C4-2B (cell line): Measurements from ENCODE around the gene CLDN9.

ENCODE experiments used
- H3K27ac ChIP-seq: fragments of 450-650 bp; 2 replicates; pipeline ENCODE4 v1.5.1; 2017
- CTCF ChIP-seq: fragments of 450-650 bp; conservative IDR thresholded peaks from 2 replicates; pipeline ENCODE4 v1.5.1; 2017; ENCODE audit warnings: mild to moderate bottlenecking
- ZFX ChIP-seq: fragments of 450-650 bp; IDR thresholded peaks from 2 replicates; pipeline ENCODE4 v1.6.1; 2017

Gene CLDN9

GRCh38 chr16:3023669-3024478 is 11.2 kb downstream of the CLDN9 start, which contains the start of the genes HCFC1R1 and THOC6:
Gene HCFC1R1, minus strand, starts transcription at chr16:3023942. Its CDS starts 1 bp downstream, at chr16:3023941.
Gene THOC6, plus strand, starts transcription at chr16:3024035. Its CDS starts 292 bp downstream, at chr16:3024327.
- no peak for TF ChIP-seq CTCF
- peak; percentile 33; the same call in 1 of the 2 replicates for TF ChIP-seq ZFX
- peak within 1 kb of the TSS; percentile 85 for H3K27ac ChIP-seq

DNA sequence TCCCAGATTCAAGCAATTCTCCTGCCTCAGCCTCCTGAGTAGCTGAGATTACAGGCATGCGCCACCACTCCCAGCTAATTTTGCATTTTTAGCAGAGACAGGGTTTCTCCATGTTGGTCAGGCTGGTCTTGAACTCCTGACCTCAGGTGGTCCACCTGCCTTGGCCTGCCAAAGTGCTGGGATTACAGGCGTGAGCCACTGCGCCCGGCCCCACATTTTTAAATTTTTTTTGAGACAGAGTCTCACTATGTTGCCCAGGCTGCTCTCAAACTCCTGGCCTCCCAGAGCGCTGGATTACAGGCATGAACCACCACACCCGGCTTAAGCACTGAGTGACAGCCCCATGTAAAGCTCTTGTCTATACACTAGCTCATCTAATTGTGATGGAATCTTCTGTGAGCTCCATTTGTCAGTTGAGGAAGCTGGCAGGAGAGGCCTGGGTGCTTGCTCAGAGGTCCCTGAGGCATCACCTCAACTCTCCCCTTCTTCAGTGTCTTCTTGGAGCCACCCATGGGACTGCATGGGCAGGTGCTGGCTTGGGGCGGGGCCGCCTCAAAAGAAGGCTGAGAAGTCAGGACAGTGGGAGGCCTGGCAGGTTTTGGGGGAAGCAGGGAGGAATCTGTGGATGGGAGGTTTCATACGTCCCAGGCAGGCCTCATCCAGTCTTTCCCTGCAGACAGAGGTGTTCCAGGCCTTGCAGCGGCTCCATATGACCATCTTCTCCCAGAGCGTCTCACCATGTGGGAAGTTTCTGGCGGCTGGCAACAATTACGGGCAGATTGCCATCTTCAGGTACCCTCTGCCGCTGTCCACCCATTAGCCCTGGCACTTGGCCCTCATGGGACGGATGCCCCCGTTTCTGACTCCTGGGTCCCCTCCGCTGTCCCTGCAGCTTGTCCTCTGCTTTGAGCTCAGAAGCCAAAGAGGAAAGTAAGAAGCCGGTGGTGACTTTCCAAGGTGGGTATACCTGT is 12.6 kb downstream of the CLDN9 start:
- TF ChIP-seq CTCF = no peak
- no peak for TF ChIP-seq ZFX
- no peak overlapping the region; the same call in 1 of the 2 replicates for H3K27ac ChIP-seq

DNA sequence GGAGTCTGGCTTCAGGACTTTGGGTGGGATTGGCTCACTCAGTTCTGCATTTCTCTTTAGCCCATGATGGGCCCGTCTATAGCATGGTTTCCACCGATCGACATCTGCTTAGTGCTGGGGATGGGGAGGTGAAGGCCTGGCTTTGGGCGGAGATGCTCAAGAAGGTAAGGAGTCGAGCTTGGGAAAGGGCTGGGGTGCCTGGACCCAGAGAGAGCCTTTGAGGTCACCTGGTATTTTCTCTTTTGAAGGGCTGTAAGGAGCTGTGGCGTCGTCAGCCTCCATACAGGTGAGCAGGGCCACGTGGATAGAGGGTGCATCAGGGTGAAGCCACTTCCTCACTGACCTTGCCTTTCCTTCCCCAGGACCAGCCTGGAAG is 13.3 kb downstream of the CLDN9 start:
- no peak for TF ChIP-seq ZFX
- TF ChIP-seq CTCF = no peak
- H3K27ac ChIP-seq = no peak overlapping the region

- H3K27ac ChIP-seq = no peak overlapping the region
- TF ChIP-seq CTCF (no peak), ZFX (no peak)
Observed at GRCh38 chr16:3026609-3027488, 14.1 kb downstream of the CLDN9 start.

DNA sequence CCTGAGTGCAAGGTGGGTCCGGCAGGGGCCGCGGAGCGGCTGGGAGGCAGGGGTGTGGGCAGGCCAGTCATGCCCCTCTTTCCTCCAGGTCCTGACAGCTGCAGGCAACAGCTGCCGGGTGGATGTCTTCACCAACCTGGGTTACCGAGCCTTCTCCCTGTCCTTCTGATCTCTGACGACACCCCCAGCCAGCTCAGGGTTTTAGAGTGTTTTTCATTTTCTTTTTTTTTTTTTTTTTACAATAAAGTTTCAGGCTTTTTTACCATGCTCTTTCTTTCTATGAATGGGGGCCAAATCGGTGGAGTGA is 14.7 kb downstream of the CLDN9 start:
- TF ChIP-seq CTCF = no peak
- TF ChIP-seq ZFX = no peak
- H3K27ac ChIP-seq = no peak overlapping the region; the same call in 1 of the 2 replicates

DNA sequence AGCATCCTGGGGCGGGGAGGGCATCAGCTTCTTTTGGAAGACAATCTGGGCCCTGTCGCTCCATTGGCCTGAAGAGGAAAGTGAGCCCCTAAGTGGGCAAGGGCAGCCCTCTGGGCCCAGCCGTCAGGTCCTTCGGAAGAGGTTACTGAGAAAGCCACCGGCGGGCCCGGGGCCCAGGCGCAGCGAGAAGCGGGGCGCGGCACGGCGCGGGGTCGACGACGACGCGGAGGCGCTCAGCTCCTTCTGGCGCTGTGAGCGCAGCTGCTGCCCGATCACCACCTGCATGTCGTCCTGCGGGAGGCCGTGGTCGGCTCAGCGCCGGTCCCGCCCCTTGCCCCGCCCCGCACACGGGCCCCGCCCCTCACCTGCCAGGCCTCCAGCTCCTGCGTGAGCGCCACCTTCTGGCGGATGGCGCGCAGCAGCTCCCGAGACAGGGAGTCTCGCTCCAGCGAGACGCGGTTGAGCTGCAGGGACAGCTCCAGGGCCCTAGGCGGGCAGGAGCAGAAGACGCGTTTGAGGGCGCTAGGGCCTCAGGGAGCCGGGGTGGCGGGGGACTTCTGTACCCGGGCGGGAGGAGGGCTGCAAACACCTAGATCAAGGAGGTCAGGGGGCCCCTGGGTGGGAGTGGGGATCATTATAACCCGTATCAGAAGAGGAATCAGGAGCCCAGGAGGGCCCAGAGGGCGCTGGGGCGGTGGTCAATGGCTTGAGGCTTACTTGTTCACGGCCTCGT is 15.4 kb downstream of the CLDN9 start:
- peak overlapping the region; percentile 43 for H3K27ac ChIP-seq
- TF ChIP-seq ZFX (no peak), CTCF (peak; percentile 97)
